HL-60 (cell line): ENCODE measurements around the gene EXOC1.

ENCODE experiments used
- GABPA ChIP-seq: IDR thresholded peaks from 2 replicates; pipeline ENCODE4 v1.6.1; 2012; ENCODE audit warnings: low read depth
- POLR2AphosphoS5 ChIP-seq: IDR thresholded peaks from 2 replicates; pipeline ENCODE4 v1.6.1; 2012; ENCODE audit warnings: low read depth
- SPI1 ChIP-seq: IDR thresholded peaks from 2 replicates; pipeline ENCODE4 v1.6.1; 2012; ENCODE audit warnings: low read depth, mild to moderate bottlenecking, borderline replicate concordance
- TF ChIP-seq, protein P1 (sequence below): IDR thresholded peaks from one replicate; pipeline ENCODE4 v1.5.1; 2011; ENCODE audit warnings: low read length, control low read depth, inconsistent platforms; ENCODE audit not compliant: insufficient read depth
- TF ChIP-seq, protein P2 (sequence below): IDR thresholded peaks from 2 replicates; pipeline ENCODE4 v1.6.1; 2012; ENCODE audit warnings: low read depth; ENCODE audit not compliant: insufficient replicate concordance

- TF ChIP-seq, protein P1, sequence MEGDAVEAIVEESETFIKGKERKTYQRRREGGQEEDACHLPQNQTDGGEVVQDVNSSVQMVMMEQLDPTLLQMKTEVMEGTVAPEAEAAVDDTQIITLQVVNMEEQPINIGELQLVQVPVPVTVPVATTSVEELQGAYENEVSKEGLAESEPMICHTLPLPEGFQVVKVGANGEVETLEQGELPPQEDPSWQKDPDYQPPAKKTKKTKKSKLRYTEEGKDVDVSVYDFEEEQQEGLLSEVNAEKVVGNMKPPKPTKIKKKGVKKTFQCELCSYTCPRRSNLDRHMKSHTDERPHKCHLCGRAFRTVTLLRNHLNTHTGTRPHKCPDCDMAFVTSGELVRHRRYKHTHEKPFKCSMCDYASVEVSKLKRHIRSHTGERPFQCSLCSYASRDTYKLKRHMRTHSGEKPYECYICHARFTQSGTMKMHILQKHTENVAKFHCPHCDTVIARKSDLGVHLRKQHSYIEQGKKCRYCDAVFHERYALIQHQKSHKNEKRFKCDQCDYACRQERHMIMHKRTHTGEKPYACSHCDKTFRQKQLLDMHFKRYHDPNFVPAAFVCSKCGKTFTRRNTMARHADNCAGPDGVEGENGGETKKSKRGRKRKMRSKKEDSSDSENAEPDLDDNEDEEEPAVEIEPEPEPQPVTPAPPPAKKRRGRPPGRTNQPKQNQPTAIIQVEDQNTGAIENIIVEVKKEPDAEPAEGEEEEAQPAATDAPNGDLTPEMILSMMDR, result no peak
- TF ChIP-seq POLR2AphosphoS5, result no peak
- TF ChIP-seq GABPA, result no peak
- TF ChIP-seq, protein P2, sequence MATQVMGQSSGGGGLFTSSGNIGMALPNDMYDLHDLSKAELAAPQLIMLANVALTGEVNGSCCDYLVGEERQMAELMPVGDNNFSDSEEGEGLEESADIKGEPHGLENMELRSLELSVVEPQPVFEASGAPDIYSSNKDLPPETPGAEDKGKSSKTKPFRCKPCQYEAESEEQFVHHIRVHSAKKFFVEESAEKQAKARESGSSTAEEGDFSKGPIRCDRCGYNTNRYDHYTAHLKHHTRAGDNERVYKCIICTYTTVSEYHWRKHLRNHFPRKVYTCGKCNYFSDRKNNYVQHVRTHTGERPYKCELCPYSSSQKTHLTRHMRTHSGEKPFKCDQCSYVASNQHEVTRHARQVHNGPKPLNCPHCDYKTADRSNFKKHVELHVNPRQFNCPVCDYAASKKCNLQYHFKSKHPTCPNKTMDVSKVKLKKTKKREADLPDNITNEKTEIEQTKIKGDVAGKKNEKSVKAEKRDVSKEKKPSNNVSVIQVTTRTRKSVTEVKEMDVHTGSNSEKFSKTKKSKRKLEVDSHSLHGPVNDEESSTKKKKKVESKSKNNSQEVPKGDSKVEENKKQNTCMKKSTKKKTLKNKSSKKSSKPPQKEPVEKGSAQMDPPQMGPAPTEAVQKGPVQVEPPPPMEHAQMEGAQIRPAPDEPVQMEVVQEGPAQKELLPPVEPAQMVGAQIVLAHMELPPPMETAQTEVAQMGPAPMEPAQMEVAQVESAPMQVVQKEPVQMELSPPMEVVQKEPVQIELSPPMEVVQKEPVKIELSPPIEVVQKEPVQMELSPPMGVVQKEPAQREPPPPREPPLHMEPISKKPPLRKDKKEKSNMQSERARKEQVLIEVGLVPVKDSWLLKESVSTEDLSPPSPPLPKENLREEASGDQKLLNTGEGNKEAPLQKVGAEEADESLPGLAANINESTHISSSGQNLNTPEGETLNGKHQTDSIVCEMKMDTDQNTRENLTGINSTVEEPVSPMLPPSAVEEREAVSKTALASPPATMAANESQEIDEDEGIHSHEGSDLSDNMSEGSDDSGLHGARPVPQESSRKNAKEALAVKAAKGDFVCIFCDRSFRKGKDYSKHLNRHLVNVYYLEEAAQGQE, result no peak
- TF ChIP-seq SPI1, result no peak
Observed at GRCh38 chr4:55925241-55925640, 71.8 kb downstream of the EXOC1 start.
